COR-L47 (cell line): ENCODE data around the gene EFR3B.
"Not testable (repeated sequence)": the region's sequence is repeated elsewhere in the genome, so short reads cannot be mapped to it uniquely, and the experiment has no call there.

Experiments used
- DNase-seq: peaks from one replicate; lab custom pipeline; 2025; lab: John Stamatoyannopoulos, UW

The EFR3B gene

GRCh38 chr2:25150993-25151392, 109.1 kb downstream of the EFR3B start:
- DNase-seq, result not testable (repeated sequence)

GRCh38 chr2:25151718-25152117, 109.8 kb downstream of the EFR3B start:
- DNase-seq, result no peak

- DNase-seq, result no peak
Observed at GRCh38 chr2:25155401-25155800, 113.5 kb downstream of the EFR3B start.

GRCh38 chr2:25158096-25158852, 116.4 kb downstream of the EFR3B start:
- no peak for DNase-seq

GRCh38 chr2:25159949-25160348, 118.1 kb downstream of the EFR3B start:
- DNase-seq, result no peak

- DNase-seq, result no peak
Observed at GRCh38 chr2:25160376-25160775, 118.5 kb downstream of the EFR3B start.

- no peak for DNase-seq
Observed at GRCh38 chr2:25161055-25161781, 119.3 kb downstream of the EFR3B start.

GRCh38 chr2:25162061-25162460, 120.2 kb downstream of the EFR3B start:
- DNase-seq, result not testable (repeated sequence)

- DNase-seq, result no peak
Observed at GRCh38 chr2:25164561-25164960, 122.7 kb downstream of the EFR3B start.

- peak; percentile 47 for DNase-seq
Observed at GRCh38 chr2:25165992-25166875, 124.4 kb downstream of the EFR3B start.

- peak; percentile 14 for DNase-seq
Observed at GRCh38 chr2:25168256-25169072, 126.6 kb downstream of the EFR3B start, which contains the start of gene POMC. TSS of gene POMC (minus strand) at chr2:25168580. CDS start at chr2:25164772, 3,808 bp downstream.

- no peak for DNase-seq
Observed at GRCh38 chr2:25169073-25169470, 127.2 kb downstream of the EFR3B start.

GRCh38 chr2:25170888-25171287, 129.0 kb downstream of the EFR3B start:
- no peak for DNase-seq

- no peak for DNase-seq
Observed at GRCh38 chr2:25173719-25174118, 131.8 kb downstream of the EFR3B start.

- DNase-seq, result no peak
Observed at GRCh38 chr2:25174192-25174861, 132.5 kb downstream of the EFR3B start.

- DNase-seq, result no peak
Observed at GRCh38 chr2:25176138-25176537, 134.3 kb downstream of the EFR3B start.

- DNase-seq, result no peak
Observed at GRCh38 chr2:25176541-25177181, 134.8 kb downstream of the EFR3B start.

GRCh38 chr2:25177211-25177611, 135.3 kb downstream of the EFR3B start:
- no peak for DNase-seq

GRCh38 chr2:25178976-25179375, 137.1 kb downstream of the EFR3B start:
- no peak for DNase-seq

- DNase-seq, result no peak
Observed at GRCh38 chr2:25184254-25184653, 142.4 kb downstream of the EFR3B start.
